ENCODE measurements around the gene GMPS. TPM values are rescaled to one million over a fixed set of nuclear protein-coding genes. Genes with fewer than 3 reads are reported as not detected.
"Not testable (repeated sequence)": the region's sequence is repeated elsewhere in the genome, so short reads cannot be mapped to it uniquely, and the experiment has no call there.

The GMPS gene
- polyA plus RNA-seq, 1 donor: 42.2 TPM

DNA sequence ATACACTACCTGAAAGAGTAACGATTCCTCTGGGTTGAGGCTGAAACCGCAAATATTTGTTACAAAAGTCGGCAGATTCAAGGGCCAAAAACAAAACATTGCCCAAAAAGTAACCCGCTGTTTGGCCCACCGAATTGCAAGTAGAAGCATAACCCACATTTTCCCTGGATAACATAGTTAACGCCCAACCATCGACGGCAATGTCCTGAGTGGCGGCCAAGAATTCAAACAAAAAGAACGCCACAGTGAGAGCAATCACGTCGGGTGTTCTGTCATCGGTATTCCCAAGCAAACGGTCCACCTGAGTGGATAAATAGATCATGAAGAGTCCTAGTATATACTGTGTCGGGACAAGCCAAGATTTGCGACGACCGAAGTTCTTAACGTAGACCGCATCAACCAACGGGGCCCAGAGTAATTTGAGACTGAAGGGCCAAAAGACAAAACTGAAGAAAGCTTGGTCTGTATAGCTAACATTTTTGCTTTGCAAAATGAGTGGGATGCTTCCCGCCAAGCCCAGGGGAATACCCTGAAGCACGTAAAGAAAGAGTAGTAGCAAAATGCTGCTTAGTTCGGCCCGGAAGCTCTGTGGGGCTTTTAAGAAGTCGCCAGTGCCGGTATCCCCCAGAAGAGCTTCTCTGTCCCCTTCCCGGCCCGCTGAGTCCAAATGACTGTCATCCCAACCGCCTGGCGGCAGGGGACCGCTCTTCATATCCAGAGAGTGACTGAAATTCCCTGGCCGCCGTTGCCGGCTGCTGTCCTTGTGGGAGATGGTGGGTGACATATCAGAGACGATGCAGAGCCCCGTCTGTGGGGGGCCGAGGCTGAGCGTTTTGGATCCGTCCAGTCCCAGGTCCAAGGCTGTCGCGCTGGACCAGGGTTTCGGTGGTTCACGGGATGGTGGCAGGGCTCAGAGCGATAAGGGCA lies 17.0 kb upstream of the GMPS start:
- peaks cover 10% of the 10 kb centered on the region for H3K4me1 ChIP-seq (ENCODE audit: control insufficient read depth, insufficient read depth, low read length)
- peak overlapping the region; percentile 88 for H3K4me3 ChIP-seq (ENCODE audit: low read length)
- H3K27ac ChIP-seq (ENCODE audit: low read length): peak overlapping the region; percentile 92
- DNase-seq: peak in 1 of 2 donors; percentile 28
- H3K27me3 ChIP-seq (ENCODE audit: control insufficient read depth, insufficient read depth, low read length): no peaks in the 10 kb centered on the region
- no peaks in the 10 kb centered on the region for H3K9me3 ChIP-seq (ENCODE audit: control insufficient read depth, low read depth, low read length)
- 0% methylated on average over 1 of the region's 45 CpGs for WGBS (ENCODE audit: insufficient coverage, low lambda C conversion rate)
- H3K36me3 ChIP-seq (ENCODE audit: control insufficient read depth, insufficient read depth, low read length): peaks cover 6% of the 10 kb centered on the region

DNA sequence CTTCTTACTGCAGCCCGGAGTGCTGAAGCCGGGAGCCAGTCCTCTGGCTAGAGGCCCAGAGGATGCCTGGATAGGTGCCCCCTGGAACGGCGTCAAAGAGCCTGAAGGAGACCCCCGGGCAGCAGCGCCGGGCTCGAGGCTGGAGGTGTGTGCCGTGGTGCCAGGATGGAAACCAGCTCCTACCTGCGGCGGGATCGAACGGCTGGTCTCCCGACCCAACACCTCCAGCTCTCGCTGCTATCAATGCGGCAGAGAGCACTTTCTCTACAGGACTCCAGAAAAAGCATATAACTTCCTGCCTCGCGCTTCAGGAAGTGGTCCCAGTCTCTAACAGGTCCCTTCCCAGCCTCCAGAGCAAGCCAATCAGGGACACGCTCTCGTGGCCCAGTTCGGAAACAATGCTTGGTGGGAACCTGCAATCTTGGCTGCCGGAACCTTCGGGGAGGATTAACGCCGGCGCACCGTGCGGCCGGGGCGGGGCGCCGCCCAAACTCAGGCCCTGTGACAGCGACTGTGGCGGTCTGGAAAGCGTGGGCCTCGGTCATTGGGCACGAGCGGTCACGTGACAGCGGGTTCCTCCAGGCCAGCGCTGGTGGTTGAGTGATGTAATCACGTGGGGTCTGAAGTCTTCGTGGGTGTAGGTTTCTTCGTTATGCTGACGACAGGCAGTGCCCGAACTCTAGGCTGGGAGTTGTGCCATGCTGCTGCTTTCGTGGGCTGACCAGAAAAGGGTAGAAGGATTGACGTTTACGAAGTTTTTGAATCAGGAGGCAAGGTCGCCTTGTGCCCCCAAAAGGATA lies 16.1 kb upstream of the GMPS start, which contains the start of gene SLC33A1:
Gene SLC33A1 (minus strand): TSS at position 287 of the 800 bp plus-strand sequence. CDS start 430 bp downstream, outside the sequence.
- Histone ChIP-seq H3K36me3 (ENCODE audit: control insufficient read depth, insufficient read depth, low read length) (peaks cover 2% of the 10 kb centered on the region), H3K4me3 (ENCODE audit: low read length) (peak within 1 kb of the TSS; percentile 88), H3K9me3 (ENCODE audit: control insufficient read depth, low read depth, low read length) (no peaks in the 10 kb centered on the region), H3K27ac (ENCODE audit: low read length) (peak within 1 kb of the TSS; percentile 98), H3K27me3 (ENCODE audit: control insufficient read depth, insufficient read depth, low read length) (no peaks in the 10 kb centered on the region), H3K4me1 (ENCODE audit: control insufficient read depth, insufficient read depth, low read length) (peaks cover 10% of the 10 kb centered on the region)
- no CpG with 5 or more reads among the region's 50 CpGs for WGBS (ENCODE audit: insufficient coverage, low lambda C conversion rate)
- peak; percentile 100 for DNase-seq

DNA sequence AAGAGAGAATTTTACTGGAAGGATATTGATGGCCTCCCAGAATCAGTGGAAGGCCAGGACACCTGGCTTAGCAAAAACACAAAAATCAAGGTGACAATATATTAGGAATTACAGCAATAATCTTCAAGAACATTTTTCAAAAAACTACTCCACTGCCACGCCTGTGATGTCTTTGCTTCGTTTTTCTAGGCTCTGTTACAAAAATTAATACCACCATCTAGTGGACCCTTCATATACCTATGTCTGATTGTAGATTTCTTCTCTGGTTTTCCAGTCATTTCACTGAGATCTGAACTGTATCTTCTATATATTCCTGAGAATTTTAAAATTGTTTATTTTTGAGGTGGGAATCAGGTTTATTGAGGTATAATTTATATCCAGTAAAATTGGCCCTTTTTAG lies 10.6 kb upstream of the GMPS start:
- Histone ChIP-seq H3K4me3 (ENCODE audit: low read length) (no peak overlapping the region), H3K4me1 (ENCODE audit: control insufficient read depth, insufficient read depth, low read length) (no peaks in the 10 kb centered on the region), H3K9me3 (ENCODE audit: control insufficient read depth, low read depth, low read length) (no peaks in the 10 kb centered on the region), H3K27ac (ENCODE audit: low read length) (no peak overlapping the region), H3K36me3 (ENCODE audit: control insufficient read depth, insufficient read depth, low read length) (no peaks in the 10 kb centered on the region), H3K27me3 (ENCODE audit: control insufficient read depth, insufficient read depth, low read length) (no peaks in the 10 kb centered on the region)
- peak in 1 of 2 donors; percentile 24 for DNase-seq
- WGBS (ENCODE audit: insufficient coverage, low lambda C conversion rate): 0% methylated on average over 2 of the region's 2 CpGs

DNA sequence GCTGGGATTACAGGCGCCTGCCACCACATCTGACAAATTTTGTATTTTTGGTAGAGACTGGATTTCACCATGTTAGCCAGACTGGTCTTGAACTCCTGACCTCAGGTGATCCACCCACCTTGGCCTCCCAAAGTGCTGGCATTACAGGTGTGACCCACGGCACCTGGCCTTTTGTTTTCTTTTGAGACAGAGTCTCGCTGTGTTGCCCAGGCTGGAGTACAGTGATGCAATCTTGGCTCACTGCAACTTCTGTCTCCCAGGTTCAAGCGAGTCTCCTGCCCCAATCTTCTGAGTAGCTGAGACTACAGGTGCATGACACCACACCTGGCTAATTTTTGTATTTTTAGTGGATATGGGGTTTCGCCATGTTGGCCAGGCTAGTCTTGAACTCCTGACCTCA lies 10.0 kb upstream of the GMPS start:
- not testable (repeated sequence) for H3K27ac ChIP-seq (ENCODE audit: low read length); DNase-seq; H3K27me3 ChIP-seq (ENCODE audit: control insufficient read depth, insufficient read depth, low read length); H3K36me3 ChIP-seq (ENCODE audit: control insufficient read depth, insufficient read depth, low read length); H3K9me3 ChIP-seq (ENCODE audit: control insufficient read depth, low read depth, low read length); H3K4me3 ChIP-seq (ENCODE audit: low read length); H3K4me1 ChIP-seq (ENCODE audit: control insufficient read depth, insufficient read depth, low read length)
- WGBS (ENCODE audit: insufficient coverage, low lambda C conversion rate): 80% methylated on average over 1 of the region's 5 CpGs

DNA sequence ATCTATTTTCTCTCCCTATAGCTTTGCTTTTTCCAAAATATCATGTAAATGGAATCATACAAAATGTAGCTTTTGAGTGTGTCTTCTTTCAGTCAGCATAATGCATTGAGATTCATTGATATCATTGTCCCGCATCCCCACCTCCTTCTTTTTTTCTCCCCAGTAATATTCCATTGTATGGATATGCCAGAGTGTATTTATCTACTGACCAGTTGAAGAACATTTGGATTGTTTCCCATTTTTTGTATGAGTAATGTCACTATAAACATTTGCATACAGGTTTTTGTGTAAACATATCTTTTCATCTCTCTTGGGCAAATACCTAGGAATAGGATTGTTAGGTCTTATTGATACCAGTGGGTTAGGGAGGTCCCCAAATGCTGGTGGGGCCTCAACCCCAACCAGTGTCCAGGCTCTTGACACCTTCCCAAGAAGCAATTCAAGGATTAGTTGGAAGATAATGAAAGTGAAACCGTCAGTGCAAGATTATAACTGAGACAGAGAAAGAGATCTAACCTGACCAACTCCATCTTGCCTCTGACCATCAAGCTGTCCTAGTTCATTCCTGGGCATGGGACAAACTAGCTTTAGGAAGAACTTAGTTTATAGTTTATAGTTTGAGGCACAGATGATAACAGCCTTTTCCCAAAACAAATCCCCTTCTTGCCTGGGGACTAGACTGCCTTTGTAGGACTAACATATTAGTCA lies 8.8 kb upstream of the GMPS start:
- no peak for DNase-seq

DNA sequence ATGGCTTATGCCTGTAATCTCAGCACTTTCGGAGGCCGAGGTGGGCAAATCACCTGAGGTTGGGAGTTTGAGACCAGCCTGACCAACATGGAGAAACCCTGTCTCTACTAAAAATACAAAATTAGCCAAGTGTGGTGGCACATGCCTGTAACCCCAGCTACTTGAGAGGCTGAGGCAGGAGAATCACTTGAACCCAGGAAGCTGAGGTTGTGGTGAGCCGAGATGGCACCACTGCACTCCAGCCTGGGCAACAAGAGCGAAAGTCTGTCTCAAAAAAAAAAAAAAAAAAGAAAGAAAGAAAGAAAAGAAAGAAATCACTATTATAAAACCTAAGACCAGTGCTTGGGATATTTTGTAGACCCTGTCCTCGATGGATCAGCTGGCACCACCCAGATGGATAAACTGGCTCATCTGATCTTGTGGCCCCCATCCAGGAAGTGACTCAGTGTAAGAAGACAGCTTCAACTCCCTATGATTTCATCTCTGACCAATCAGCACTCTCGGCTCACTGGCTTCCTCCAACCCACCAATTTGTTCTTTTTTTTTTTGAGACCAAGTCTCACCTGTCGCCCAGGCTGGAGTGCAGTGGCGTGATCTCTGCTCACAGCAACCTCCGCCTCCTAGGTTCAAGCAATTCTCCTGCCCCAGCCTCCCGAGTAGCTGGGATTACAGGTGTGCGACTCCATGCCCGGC lies 8.0 kb upstream of the GMPS start:
- H3K4me3 ChIP-seq (ENCODE audit: low read length); DNase-seq; H3K27ac ChIP-seq (ENCODE audit: low read length); H3K9me3 ChIP-seq (ENCODE audit: control insufficient read depth, low read depth, low read length); H3K36me3 ChIP-seq (ENCODE audit: control insufficient read depth, insufficient read depth, low read length); H3K4me1 ChIP-seq (ENCODE audit: control insufficient read depth, insufficient read depth, low read length); H3K27me3 ChIP-seq (ENCODE audit: control insufficient read depth, insufficient read depth, low read length): not testable (repeated sequence)
- 100% methylated on average over 3 of the region's 12 CpGs for WGBS (ENCODE audit: insufficient coverage, low lambda C conversion rate)

More for the DNA sequence above, 8.8 kb upstream of the GMPS start:
- Histone ChIP-seq H3K27ac (ENCODE audit: low read length) (no peak overlapping the region), H3K4me1 (ENCODE audit: control insufficient read depth, insufficient read depth, low read length) (no peaks in the 10 kb centered on the region), H3K36me3 (ENCODE audit: control insufficient read depth, insufficient read depth, low read length) (no peaks in the 10 kb centered on the region), H3K9me3 (ENCODE audit: control insufficient read depth, low read depth, low read length) (no peaks in the 10 kb centered on the region), H3K4me3 (ENCODE audit: low read length) (no peak overlapping the region), H3K27me3 (ENCODE audit: control insufficient read depth, insufficient read depth, low read length) (no peaks in the 10 kb centered on the region)
- WGBS (ENCODE audit: insufficient coverage, low lambda C conversion rate): no CpG with 5 or more reads among the region's 2 CpGs

DNA sequence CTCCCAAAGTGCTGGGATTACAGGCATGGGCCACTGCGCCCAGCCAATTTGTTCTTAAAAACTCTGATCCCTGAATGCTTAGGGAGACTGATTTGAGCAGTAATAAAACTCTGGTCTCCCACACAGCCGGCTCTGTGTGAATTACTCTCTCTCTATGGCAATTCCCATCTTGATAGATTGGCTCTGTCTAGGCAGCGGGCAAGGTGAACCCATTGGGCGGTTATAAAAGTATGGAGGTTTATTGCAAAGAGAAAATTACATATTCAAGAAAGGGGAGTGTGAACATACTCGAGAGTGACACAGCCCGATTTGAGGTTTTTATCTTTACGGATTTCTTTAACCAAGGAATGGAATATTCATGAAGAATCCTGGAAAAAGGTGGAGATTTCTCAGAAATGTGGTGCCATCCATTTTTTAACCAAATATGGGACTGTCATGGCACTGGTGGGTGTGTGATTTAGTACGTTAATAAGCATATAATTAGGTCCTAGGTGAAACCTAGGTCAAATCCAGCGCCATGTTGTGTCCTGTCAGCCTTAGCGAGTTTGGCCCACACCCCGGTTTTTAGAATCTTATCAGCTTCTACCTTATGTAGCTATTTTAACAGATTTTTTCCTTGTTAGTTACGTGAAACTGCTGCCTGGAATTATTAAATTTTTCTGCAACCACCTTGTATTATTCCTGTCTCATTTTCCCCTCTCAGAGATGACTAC lies 7.2 kb upstream of the GMPS start:
- no peak for DNase-seq
- WGBS (ENCODE audit: insufficient coverage, low lambda C conversion rate): 79% methylated on average over 4 of the region's 12 CpGs
- Histone ChIP-seq H3K9me3 (ENCODE audit: control insufficient read depth, low read depth, low read length) (no peaks in the 10 kb centered on the region), H3K4me3 (ENCODE audit: low read length) (no peak overlapping the region), H3K27me3 (ENCODE audit: control insufficient read depth, insufficient read depth, low read length) (no peaks in the 10 kb centered on the region), H3K36me3 (ENCODE audit: control insufficient read depth, insufficient read depth, low read length) (no peaks in the 10 kb centered on the region), H3K4me1 (ENCODE audit: control insufficient read depth, insufficient read depth, low read length) (no peaks in the 10 kb centered on the region), H3K27ac (ENCODE audit: low read length) (no peak overlapping the region)

DNA sequence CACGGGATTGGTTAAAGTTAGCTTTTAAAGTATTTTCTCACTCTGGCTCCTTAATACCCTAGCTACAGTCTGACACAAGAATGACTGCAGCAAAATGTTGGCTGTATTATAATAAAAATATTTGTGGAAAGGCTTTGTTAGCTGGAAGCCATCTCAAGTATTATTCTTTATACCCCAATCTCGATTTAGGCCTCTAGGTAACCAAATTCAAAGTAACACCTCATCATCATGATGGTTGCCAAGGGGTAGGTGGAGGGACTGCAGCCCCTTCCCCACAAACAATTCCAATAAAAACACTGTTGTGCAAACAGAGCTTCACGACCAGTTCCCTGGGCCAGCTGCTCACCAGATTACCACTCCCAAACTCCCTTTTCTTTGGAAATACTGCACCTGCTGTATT lies 759 bp upstream of the GMPS start:
- Histone ChIP-seq H3K27me3 (ENCODE audit: control insufficient read depth, insufficient read depth, low read length) (no peaks in the 10 kb centered on the region), H3K27ac (ENCODE audit: low read length) (peak overlapping the region; percentile 71), H3K4me3 (ENCODE audit: low read length) (peak overlapping the region; percentile 42), H3K36me3 (ENCODE audit: control insufficient read depth, insufficient read depth, low read length) (no peaks in the 10 kb centered on the region), H3K9me3 (ENCODE audit: control insufficient read depth, low read depth, low read length) (no peaks in the 10 kb centered on the region), H3K4me1 (ENCODE audit: control insufficient read depth, insufficient read depth, low read length) (peaks cover 6% of the 10 kb centered on the region)
- 0% methylated on average over 1 of the region's 3 CpGs for WGBS (ENCODE audit: insufficient coverage, low lambda C conversion rate)
- no peak for DNase-seq

DNA sequence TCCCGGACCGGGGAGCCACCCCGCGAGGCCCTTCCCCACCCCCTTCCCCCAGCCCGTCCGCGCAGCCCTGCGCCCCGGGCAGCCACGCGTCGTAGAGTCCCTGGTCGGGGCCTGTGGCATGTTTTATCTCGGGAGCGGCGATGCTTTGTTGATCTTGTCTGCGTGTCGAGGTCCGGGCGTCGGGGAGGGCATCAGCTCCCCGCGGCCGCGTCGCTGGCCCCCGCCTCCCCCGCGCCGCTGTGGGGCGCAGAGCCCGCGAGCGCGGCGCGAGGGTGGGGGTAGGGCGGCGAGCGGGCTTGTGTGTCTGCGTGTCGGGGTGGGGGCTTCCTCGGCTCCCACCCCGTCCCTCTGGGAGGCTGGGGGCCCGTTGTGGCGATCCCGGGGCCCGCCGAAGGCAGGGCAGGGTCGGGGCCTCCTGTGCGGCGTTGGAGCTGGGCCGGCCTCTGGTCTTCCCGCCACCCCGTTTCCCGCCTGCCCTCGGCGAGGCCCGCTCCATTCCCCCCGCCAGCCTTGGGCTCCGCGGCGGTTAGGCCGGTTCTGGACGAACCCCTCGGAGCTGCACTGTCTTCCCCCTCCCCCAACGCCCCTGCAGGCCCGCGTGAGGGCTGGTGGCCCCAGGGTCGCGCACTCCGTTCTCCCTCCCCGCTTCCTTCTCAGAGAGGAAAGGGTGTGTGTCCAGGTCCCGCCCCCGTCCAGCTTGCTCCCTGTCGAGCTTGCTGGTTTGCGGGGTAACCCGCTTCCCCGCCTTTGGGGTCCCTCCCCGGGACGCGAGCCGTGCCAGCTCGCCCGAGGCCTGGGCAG lies 695 bp downstream of the GMPS start:
- WGBS (ENCODE audit: insufficient coverage, low lambda C conversion rate): no CpG with 5 or more reads among the region's 85 CpGs
- Histone ChIP-seq H3K9me3 (ENCODE audit: control insufficient read depth, low read depth, low read length) (no peaks in the 10 kb centered on the region), H3K27ac (ENCODE audit: low read length) (peak overlapping the region; percentile 95), H3K27me3 (ENCODE audit: control insufficient read depth, insufficient read depth, low read length) (no peaks in the 10 kb centered on the region), H3K4me1 (ENCODE audit: control insufficient read depth, insufficient read depth, low read length) (peaks cover 6% of the 10 kb centered on the region), H3K4me3 (ENCODE audit: low read length) (peak overlapping the region; percentile 95), H3K36me3 (ENCODE audit: control insufficient read depth, insufficient read depth, low read length) (no peaks in the 10 kb centered on the region)
- DNase-seq: peak in 1 of 2 donors; percentile 68

Data from large intestine (tissue), 3 donors.